ENCODE results near the gene ENOX1.

The ENOX1 gene

DNA sequence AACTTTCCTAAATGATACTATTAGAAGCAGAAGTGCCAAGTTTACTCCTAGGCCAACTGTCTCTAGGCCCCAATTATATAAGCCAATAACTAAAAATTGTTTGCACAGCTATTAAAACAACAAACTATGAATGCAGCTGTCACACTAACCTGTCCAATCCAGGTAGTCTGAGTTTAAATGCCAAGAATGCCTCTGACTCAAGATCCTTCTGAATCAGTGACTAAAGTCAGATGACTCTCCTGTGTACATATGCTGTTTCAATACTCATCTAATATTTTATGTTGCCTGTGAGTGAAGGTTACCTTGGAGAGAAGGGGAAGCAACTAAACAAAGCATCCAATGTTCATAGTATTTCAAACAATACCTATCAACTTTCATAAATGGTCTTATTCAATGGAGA lies 257.0 kb downstream of the ENOX1 start:
- DNase-seq, result no peak

DNA sequence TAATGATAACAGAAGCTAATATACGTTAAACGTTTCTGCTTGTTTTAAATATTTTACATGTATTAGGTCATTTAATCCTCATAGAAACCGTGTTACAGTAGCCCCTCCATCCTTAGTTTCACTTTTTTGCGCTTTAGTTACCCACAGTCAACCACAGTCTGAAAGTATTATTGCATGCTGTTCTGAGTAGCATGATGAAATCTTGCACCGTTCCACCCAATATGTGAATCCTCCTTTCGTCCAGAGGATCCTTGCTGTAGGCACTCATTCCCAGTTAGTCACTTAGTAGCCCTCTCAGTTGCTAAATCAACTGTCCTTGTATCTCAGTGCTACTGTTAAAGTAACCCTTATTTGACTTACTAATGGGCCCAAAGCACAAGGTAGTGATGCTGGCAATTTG lies 257.8 kb downstream of the ENOX1 start:
- no peak for DNase-seq

- no peak for DNase-seq
Observed at GRCh38 chr13:43522788-43523187, 264.0 kb downstream of the ENOX1 start.

DNA sequence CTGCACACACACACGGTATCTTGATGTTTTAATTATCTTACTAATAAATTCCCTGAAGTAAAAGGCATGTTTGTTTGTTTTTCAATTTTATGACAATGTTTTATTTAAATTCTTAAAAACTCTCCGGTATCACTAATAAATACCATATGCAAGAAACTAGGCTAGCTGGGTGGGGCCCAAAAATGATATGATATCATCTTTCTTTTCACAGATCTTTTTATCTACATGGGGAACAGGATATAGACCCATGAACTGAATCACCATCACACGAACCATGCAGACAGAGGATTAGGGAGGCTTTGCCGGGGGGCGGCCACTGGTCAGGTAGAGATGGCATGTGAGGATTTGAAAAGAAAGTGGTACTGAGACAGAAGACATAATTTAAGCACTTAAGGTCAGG lies 266.4 kb downstream of the ENOX1 start:
- no peak for DNase-seq

- DNase-seq, result no peak
Observed at GRCh38 chr13:43518833-43519232, 267.9 kb downstream of the ENOX1 start.

GRCh38 chr13:43516401-43516833 lies 270.4 kb downstream of the ENOX1 start:
- DNase-seq, result no peak

- no peak for DNase-seq
Observed at GRCh38 chr13:43515531-43515930, 271.2 kb downstream of the ENOX1 start.

DNA sequence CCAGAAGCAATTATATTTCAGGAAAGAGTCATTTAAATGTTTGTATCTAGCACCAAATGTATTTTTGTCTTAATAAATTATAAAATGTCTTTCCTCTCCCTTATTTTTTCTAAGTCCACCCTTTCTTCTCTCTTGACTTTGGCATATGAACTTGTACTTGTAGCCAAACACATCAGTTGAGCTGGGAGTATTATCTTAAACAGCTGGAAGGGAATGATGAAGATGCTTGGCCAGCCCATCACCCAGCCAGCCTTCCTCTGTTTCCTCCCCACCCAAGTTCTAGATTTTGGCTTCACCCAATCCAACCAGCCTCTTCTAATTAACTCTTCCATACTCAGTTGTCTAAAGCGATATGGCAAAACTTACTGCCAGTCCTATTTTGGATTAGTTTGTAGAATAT lies 272.5 kb downstream of the ENOX1 start:
- no peak for DNase-seq

- DNase-seq, result no peak
Observed at GRCh38 chr13:43512221-43512620, 274.6 kb downstream of the ENOX1 start.

DNA sequence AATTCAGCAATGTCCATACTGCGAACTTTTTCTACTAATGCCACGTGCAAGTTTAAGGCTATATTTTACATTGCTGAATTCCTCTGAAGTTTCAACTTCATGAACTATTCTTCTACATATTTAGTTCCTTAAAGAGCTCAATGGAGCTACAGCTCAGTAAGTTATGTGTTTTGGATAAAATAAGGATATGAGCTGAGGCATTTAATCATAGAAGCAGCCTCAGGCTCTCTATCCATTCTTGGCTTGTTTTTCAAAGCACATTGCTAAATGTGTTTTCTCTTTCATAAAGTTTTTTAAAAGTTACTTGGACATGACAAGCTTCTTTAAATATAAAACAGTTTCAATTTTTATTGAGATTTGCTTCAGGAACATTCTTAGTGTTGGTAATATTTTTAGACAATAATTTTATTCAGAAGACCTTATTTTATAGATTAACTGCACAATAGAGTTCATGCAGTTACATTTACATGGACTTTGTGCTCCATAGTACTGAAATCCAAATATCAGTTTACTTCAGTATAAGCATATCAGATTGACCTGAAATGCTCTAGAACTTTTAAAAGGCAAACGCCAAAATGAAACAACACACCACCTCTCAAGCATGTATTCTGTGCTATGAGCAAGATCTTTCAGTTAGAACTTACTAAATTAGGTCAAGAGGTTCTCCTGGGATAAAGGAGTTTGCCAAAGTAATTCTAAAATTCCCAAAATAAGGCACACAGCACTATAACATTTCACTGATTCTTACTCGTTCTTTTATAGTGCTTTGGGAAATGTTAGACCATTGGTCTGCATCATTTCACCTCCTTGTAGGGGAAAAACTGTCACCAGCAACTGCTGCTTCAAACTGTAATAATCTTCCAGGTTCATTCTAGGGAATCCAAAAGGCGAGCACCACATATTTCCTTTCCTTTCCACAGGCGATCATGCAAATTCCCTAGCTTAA lies 275.5 kb downstream of the ENOX1 start:
- DNase-seq, result no peak

DNA sequence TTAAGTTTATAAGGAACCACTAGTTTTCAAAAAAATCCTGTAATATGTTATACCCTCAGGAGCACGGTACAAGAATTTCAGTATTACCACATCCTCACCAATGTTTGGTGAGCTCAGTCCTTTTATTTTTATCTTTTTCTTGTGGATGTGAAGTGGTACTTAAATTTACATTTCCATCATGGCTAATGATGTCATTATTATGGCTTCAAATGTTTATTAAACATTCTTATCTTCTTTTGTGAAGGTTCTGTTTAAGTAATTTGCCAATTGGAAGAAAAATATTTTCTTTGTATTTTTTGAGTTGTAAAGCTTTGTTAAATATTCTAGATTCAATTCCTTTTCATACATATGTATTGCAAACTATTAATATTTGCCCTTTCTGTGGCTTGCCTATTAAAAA lies 291.0 kb downstream of the ENOX1 start:
- DNase-seq, result no peak

- DNase-seq, result no peak
Observed at GRCh38 chr13:43494206-43494605, 292.6 kb downstream of the ENOX1 start.

DNA sequence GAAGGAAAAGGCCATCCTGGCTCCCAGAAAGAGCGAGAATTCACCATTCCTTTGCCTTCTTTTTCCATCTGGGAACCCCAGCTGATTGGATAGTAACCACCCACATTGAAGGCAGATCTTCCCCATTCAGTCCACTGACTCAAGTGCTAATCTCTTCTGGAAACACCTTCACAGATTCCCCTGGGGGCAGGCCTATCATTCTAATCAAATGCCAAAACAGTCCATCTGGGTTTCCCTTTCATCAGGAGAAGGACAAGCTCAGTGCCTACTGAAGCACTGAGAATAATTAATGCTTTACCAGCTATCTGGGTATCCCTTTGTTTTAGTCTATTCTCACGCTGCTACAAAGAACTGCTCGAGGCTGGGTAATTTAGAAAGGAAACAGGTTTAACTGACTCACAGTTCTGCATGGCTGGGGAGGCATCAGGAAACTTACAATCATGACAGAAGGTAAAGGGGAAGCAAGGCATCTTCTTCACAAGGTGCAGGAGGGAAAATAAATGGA lies 293.2 kb downstream of the ENOX1 start:
- no peak for DNase-seq

DNA sequence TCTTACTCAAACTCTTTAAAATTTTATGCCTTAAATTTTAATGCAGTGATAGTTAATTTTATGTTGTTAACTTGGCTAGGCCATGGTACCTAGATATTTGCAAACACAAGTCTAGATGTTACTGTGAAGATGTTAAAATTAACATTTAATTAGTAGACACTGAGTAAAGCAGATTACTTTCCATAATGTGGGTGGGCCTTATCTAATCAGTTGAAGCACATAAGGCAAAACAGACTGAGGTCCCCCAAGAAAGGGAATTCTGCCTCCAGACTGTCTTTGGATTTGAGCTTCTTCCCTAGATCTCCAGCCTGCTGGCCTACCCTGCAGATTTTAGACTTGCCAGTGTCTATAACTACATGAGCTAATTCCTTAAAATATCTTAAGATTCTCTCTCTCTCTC lies 294.0 kb downstream of the ENOX1 start:
- no peak for DNase-seq

DNA sequence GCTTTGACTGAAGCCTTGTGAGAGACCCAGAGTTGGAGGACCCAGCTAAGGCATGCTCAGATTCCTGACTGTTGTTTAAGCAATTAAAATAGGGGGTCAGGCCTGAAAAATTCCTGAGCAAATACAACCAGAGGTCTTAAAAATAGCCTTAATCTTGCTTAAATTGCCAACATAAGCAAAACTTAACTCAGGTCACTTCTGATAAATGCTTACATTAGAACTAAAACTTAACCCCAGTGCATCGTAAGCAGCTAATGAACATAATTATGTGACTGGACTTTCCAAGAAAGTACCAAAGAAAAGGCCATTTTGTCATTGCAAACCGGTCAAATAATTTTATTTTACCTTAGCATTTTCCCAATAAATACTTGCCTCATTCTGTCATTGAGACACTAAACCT lies 294.5 kb downstream of the ENOX1 start:
- DNase-seq, result no peak

DNA sequence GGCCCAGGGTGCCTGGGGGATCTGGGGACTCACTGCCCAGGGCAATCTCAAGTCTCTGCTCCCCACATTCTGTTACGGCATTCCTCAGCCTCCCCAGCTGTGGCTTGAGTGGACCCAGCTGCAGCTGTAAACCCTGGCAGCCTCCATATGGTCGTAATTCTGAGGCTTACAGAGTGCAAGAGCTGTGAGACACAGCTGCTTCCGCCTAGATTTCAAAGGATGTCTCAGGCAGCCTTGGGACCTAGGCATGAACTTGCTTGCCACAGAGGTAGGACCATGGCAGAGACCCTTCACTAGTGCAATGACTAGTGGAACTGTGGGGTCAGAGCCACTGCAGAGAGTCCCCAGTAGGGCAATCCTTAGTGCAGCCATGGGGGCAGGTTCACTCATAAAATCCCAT lies 297.5 kb downstream of the ENOX1 start:
- DNase-seq, result no peak

- no peak for DNase-seq
Observed at GRCh38 chr13:43487885-43488284, 298.9 kb downstream of the ENOX1 start.

- DNase-seq, result no peak
Observed at GRCh38 chr13:43487461-43487860, 299.3 kb downstream of the ENOX1 start.

DNA sequence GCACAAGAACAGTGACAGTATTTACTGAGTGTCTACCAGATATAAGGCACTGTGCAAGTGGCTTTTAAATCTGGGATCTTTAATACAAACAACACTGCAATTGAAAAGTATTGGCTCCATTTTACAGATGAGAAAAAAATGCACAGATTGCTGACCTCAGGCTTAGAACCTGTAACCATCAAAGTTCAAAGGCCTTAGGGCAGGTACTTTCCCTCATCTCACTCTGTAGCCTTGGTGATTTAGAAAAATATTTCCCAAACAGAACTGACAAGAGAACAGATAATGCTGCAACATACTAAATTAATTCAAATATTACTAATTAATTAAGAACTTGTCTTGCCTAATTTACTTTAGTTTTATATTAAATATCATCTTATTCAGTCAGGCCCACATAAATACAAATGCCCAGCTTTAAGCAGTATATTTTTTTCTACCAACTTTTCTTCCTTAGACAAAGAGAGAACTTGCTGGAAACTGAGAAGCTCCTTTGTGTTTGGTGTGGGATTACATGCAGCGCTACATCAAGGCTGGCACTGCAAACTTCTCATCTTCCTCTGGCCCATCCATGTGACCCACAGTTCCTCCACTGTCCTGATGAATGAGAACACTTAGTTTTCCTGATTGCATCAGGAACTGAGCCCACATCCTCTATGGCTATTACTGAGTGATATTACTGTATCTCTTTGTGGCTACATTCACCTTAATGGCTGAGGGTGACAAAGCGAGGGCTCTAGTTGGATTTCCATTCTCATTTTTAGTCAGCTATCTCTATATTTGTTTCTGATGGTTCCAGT lies 302.1 kb downstream of the ENOX1 start:
- DNase-seq, result no peak

DNA sequence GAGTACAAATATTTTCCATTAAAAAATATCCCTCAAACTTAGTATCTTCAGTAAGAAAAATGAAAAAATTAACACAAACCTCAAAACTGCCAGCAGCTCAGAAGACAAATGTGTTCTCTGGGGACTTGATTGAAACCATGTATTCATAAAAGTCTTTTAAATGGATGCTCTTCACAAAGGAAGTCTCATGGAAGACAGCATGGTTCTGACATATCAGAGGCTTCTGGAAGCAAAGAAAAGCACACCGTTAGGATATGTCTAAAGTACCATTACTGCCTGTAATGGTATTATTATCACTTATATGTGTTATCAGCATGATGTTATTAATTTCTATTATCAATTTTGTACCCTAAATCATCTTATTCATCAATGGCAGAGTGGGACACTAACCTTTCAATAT lies 302.8 kb downstream of the ENOX1 start:
- DNase-seq, result no peak

DNA sequence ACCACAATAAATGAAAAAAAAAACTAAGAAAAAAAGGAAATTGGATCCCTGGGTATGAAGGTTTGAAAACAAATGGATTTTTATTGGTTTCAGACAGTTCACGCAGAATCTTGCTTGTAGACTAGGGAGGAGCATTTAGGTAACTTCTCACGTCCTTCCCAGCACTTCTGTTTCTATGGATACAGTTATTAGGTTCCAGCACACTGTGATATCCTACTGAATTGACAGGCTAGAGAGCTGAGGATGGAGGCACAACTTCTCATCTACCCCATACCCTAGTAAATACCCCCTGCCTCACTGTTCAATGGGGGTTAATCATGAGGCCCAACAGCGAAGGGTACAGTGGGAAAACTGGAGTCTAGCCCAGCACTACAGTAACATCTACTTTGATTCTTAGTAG lies 304.1 kb downstream of the ENOX1 start:
- DNase-seq, result no peak

- DNase-seq, result no peak
Observed at GRCh38 chr13:43482026-43482425, 304.7 kb downstream of the ENOX1 start.

- no peak for DNase-seq
Observed at GRCh38 chr13:43478902-43479301, 307.9 kb downstream of the ENOX1 start.

GRCh38 chr13:43478211-43478610 lies 308.6 kb downstream of the ENOX1 start:
- no peak for DNase-seq

Measured in effector CD8-positive, alpha-beta T cell (primary cell).